CD4-positive, alpha-beta memory T cell (primary cell): Measurements from ENCODE around the gene PATE1. TPM values are rescaled to one million over a fixed set of nuclear protein-coding genes. Genes with fewer than 3 reads are reported as not detected.

Experiments
- CTCF ChIA-PET: fragments of 350-600 bp; sonication (Branson Sonifier 250); formaldehyde crosslinking; loops from one replicate; lab custom pipeline; 2021; ENCODE audit warnings: inconsistent platforms; ENCODE audit not compliant: partially characterized antibody; lab: Charles Lee
- POLR2A ChIA-PET: fragments of 350-600 bp; sonication (Branson Sonifier 250); formaldehyde crosslinking; loops from one replicate; lab custom pipeline; 2021; ENCODE audit not compliant: partially characterized antibody; lab: Charles Lee
- DNase-seq, 5 donors: peaks; one replicate each; pipeline versions ENCODE4 v3.0.0 to v3.0.0-alpha.2; 2020 to 2022; ENCODE audit warnings: mixed read lengths in 1 of 5
- H3K27ac ChIP-seq: one replicate; pipeline ENCODE4 v1.7.0; 2013; ENCODE audit warnings: low read depth, low read length
- H3K27me3 ChIP-seq: 2 replicates; pipeline ENCODE4 v1.7.0; 2013; ENCODE audit warnings: mild to moderate bottlenecking, low read length, moderate library complexity; ENCODE audit not compliant: insufficient read depth
- H3K36me3 ChIP-seq: 2 replicates; pipeline ENCODE4 v1.7.0; 2013; ENCODE audit warnings: mild to moderate bottlenecking, low read length, moderate library complexity; ENCODE audit not compliant: insufficient read depth
- H3K4me1 ChIP-seq: 2 replicates; pipeline ENCODE4 v1.7.0; 2013; ENCODE audit warnings: mild to moderate bottlenecking, low read length, moderate library complexity; ENCODE audit not compliant: insufficient read depth
- H3K4me3 ChIP-seq, 2 donors: one replicate each; pipeline ENCODE4 v1.7.0; 2013; ENCODE audit warnings: low read length in 2 of 2, mild to moderate bottlenecking in 1 of 2
- H3K9me3 ChIP-seq, 2 donors: one replicate each; pipeline ENCODE4 v1.7.0; 2013; ENCODE audit warnings: low read length in 2 of 2, control low read depth in 1 of 2; ENCODE audit not compliant: control insufficient read depth in 1 of 2
- H3K27ac Mint-ChIP-seq, 7 donors: one replicate each; pipeline ENCODE4 v1.8.0; 2020 to 2021; ENCODE audit warnings: mixed read lengths in 7 of 7, mild to moderate bottlenecking in 6 of 7, inconsistent platforms in 3 of 7, moderate library complexity in 3 of 7
- H3K27me3 Mint-ChIP-seq, 2 donors: one replicate each; pipeline ENCODE4 v1.8.0; 2020 to 2021; ENCODE audit warnings: mixed read lengths in 2 of 2
- H3K36me3 Mint-ChIP-seq, 2 donors: one replicate each; pipeline ENCODE4 v1.8.0; 2020 to 2021; ENCODE audit warnings: mixed read lengths in 2 of 2, inconsistent platforms in 1 of 2, mild to moderate bottlenecking in 1 of 2
- H3K4me1 Mint-ChIP-seq, 4 donors: one replicate each; pipeline ENCODE4 v1.8.0; 2020 to 2021; ENCODE audit warnings: mixed read lengths in 4 of 4, mild to moderate bottlenecking in 1 of 4
- H3K4me3 Mint-ChIP-seq, 8 donors: one replicate each; pipeline ENCODE4 v1.8.0; 2020 to 2021; ENCODE audit warnings: mixed read lengths in 8 of 8, mild to moderate bottlenecking in 7 of 8, moderate library complexity in 6 of 8, inconsistent platforms in 3 of 8
- H3K9me3 Mint-ChIP-seq, 8 donors: one replicate each; pipeline ENCODE4 v1.8.0; 2020 to 2021; ENCODE audit warnings: mixed read lengths in 8 of 8, mild to moderate bottlenecking in 5 of 8, inconsistent platforms in 3 of 8, moderate library complexity in 1 of 8
- intact Hi-C: fragments of 100-400 bp; cut with micrococcal nuclease; formaldehyde crosslinking; loops from one replicate; pipeline ENCODE4 v1.15.1; 2023
- polyA plus RNA-seq, 2 donors: library from polyadenylated mRNA; unstranded; fragments of 300-500 nt; fragmentation: Illumina TruSeq; gene quantifications; one replicate each; pipeline ENCODE4 v1.2.3, GENCODE V29; 2021
- total RNA-seq, 2 experiments: library from RNA; stranded (reverse); gene quantifications; one replicate each; pipeline ENCODE4 v1.2.3, GENCODE V29; 2021

Gene PATE1
- total and polyA plus RNA-seq, 4 experiments from 2014 or later = not detected

DNA sequence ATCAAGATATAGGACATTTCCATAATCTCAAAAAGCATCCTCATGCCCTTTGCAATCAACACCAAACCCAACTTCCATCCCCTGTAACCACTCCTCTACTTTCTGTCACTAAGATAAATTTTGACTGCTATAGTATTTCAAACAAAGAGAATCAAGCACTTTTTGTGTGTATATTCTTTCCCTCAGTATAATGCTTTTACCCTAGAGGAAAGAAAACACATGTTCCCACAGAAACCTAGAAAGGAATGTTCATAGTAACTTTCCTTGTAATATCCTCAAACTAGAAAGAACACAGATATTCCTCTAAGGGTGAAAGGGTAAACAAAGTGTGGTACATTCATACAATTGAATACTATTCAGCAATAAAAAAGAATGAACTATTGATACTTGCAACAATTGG is 5.5 kb upstream of the PATE1 start:
- Histone ChIP-seq H3K4me3 (no peak overlapping the region), H3K27ac (no peak overlapping the region), H3K36me3 (no peaks in the 10 kb centered on the region), H3K4me1 (no peaks in the 10 kb centered on the region), H3K9me3 (no peaks in the 10 kb centered on the region), H3K27me3 (no peaks in the 10 kb centered on the region)
- peaks cover 0 to 22% (median 12%) of the 10 kb centered on the region in 8 donors for H3K9me3 Mint-ChIP-seq
- peaks cover 4 to 7% of the 10 kb centered on the region in 2 donors for H3K27me3 Mint-ChIP-seq
- no peaks in the 10 kb centered on the region for H3K36me3 Mint-ChIP-seq
- DNase-seq = no peak
- H3K4me3 Mint-ChIP-seq = no peak overlapping the region
- no peak overlapping the region for H3K27ac Mint-ChIP-seq
- intact Hi-C loops = no loop called here
- ChIA-PET POLR2A (no interaction called here), CTCF (no interaction called here)
- H3K4me1 Mint-ChIP-seq = no peaks in the 10 kb centered on the region

DNA sequence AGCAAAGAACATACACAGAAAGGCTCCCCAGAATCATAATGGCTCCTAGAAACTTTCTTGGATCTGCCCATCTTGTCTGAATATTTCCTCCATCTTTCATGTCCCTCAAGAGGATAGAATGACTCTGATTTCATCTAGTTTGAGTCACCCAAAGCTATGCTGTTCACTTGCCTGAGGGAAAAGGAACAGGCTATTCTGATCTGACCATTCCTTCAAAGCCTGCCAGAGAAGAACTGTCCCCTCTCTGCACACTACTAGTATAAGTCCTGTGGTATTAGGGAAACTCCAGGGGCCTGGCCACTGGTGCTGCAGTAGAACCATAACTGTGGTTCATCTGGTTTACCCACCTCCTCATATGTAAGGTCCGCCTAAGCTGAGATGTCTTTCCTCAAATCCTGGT is 2.4 kb upstream of the PATE1 start:
- no peak overlapping the region for H3K27ac ChIP-seq
- H3K9me3 ChIP-seq = no peaks in the 10 kb centered on the region
- H3K36me3 ChIP-seq = no peaks in the 10 kb centered on the region
- ChIA-PET POLR2A (no interaction called here), CTCF (no interaction called here)
- DNase-seq = no peak
- H3K4me3 ChIP-seq = no peak overlapping the region
- Mint-ChIP-seq H3K27me3 (peaks cover 6 to 7% of the 10 kb centered on the region in 2 donors), H3K9me3 (peaks cover 0 to 5% (median 0%) of the 10 kb centered on the region in 8 donors), H3K4me1 (no peaks in the 10 kb centered on the region), H3K36me3 (no peaks in the 10 kb centered on the region), H3K4me3 (no peak overlapping the region), H3K27ac (no peak overlapping the region)
- H3K4me1 ChIP-seq = no peaks in the 10 kb centered on the region
- H3K27me3 ChIP-seq = no peaks in the 10 kb centered on the region
- intact Hi-C loops = no loop called here

DNA sequence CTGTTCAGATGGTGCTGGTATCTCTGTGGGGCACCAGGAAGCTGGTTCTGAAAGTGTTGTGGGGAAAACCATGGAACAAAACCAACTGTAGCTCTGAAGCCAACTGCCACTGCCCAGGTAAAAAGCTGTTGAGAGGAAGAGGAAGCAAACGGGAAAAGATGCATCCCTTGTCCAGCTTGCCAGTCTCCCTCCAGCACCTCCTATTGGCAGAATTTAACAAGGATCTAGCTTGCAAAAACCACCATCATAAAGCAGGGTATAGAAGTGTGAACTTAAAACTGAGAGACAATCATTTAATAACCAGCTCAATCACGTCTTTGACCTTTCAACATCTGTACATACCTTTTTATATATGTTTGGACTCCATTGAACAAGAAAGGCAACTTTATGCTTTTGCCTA is 4.5 kb downstream of the PATE1 start:
- peaks cover 10 to 12% of the 10 kb centered on the region in 2 donors for H3K27me3 Mint-ChIP-seq
- ChIA-PET POLR2A (no interaction called here), CTCF (no interaction called here)
- H3K9me3 Mint-ChIP-seq = peaks cover 0 to 3% (median 0%) of the 10 kb centered on the region in 8 donors
- Histone ChIP-seq H3K36me3 (no peaks in the 10 kb centered on the region), H3K4me1 (no peaks in the 10 kb centered on the region), H3K4me3 (no peak overlapping the region), H3K27me3 (no peaks in the 10 kb centered on the region), H3K9me3 (no peaks in the 10 kb centered on the region), H3K27ac (no peak overlapping the region)
- no peaks in the 10 kb centered on the region for H3K36me3 Mint-ChIP-seq
- no peak overlapping the region for H3K4me3 Mint-ChIP-seq
- no peak overlapping the region for H3K27ac Mint-ChIP-seq
- H3K4me1 Mint-ChIP-seq = no peaks in the 10 kb centered on the region
- no peak for DNase-seq
- intact Hi-C loops = no loop called here

DNA sequence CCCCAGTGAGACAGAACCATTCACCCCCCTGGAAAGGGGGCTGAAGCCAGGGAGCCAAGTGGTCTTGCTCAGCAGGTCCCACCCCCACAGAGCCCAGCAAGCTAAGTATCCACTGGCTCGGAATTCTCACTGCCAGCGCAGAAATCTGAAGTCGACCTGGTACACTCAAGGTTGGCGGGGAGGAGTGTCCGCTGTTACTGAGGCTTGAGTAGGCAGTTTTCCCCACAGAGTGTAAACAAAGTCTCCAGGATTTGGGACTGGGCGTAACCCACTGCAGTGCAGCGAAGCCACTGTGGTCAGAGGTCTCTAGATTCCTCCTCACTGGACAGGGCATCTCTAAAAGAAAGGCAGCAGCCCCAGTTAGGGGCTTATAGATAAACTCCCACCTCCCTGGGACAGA is 10.0 kb downstream of the PATE1 start:
- H3K4me3 ChIP-seq = no peak overlapping the region
- no peaks in the 10 kb centered on the region for H3K4me1 Mint-ChIP-seq
- POLR2A ChIA-PET = no interaction called here
- H3K27me3 ChIP-seq = no peaks in the 10 kb centered on the region
- CTCF ChIA-PET = no interaction called here
- no peak overlapping the region for H3K27ac ChIP-seq
- no peaks in the 10 kb centered on the region for H3K4me1 ChIP-seq
- intact Hi-C loops = no loop called here
- H3K27me3 Mint-ChIP-seq = peaks cover 13 to 15% of the 10 kb centered on the region in 2 donors
- DNase-seq = no peak
- H3K9me3 Mint-ChIP-seq = peaks cover 2 to 19% (median 10%) of the 10 kb centered on the region in 8 donors
- no peaks in the 10 kb centered on the region for H3K36me3 Mint-ChIP-seq
- H3K9me3 ChIP-seq = no peaks in the 10 kb centered on the region
- H3K27ac Mint-ChIP-seq = no peak overlapping the region
- H3K36me3 ChIP-seq = no peaks in the 10 kb centered on the region
- no peak overlapping the region for H3K4me3 Mint-ChIP-seq

DNA sequence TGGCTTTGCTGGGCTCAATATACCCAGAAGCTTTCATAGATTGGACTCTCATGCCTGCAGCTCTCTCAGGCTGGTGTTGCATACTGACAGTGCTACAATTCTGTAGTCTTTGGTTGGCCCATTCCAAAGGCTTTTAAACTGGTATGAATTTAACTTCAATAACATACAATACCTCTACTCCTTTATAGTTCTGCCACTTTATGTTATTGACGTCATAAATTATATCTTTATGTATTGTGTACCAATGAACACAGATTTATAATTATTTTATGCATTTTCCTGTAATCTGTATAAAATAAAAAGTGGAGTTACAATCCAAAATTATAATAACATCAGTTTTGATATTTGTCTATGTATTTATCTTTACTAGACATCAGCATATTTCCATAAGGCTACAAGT is 16.4 kb downstream of the PATE1 start:
- Mint-ChIP-seq H3K36me3 (no peaks in the 10 kb centered on the region), H3K27me3 (peaks cover 8 to 9% of the 10 kb centered on the region in 2 donors), H3K4me1 (no peaks in the 10 kb centered on the region), H3K9me3 (peaks cover under 1 to 15% (median 9%) of the 10 kb centered on the region in 8 donors), H3K27ac (no peak overlapping the region), H3K4me3 (no peak overlapping the region)
- no peaks in the 10 kb centered on the region for H3K27me3 ChIP-seq
- H3K27ac ChIP-seq = no peak overlapping the region
- no peak for DNase-seq
- CTCF ChIA-PET = no interaction called here
- no peaks in the 10 kb centered on the region for H3K36me3 ChIP-seq
- H3K4me3 ChIP-seq = no peak overlapping the region
- POLR2A ChIA-PET = no interaction called here
- no peaks in the 10 kb centered on the region for H3K4me1 ChIP-seq
- intact Hi-C loops = no loop called here
- H3K9me3 ChIP-seq = no peaks in the 10 kb centered on the region

DNA sequence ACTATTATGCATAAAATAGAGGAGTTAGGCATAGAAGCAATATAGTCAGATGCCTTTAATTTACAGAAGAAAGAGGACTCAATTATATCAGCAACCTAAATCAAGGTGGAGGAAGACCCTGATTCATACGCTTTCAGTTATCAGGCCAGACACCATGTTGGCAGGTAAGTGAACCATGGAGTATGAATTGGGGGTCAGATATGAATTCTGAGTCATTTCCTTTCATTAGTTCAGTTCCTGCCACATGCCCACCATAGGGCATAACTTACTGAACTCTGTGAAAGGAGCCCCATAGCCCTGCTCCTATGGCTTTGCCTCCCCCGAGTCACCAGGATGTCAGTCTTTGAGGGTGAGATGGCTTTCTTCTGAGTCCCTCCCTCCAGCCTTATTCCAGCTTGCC is 17.4 kb downstream of the PATE1 start:
- no peak overlapping the region for H3K4me3 ChIP-seq
- Mint-ChIP-seq H3K9me3 (peaks cover 0 to 9% (median 2%) of the 10 kb centered on the region in 8 donors), H3K4me1 (no peaks in the 10 kb centered on the region), H3K4me3 (no peak overlapping the region), H3K27me3 (peaks cover 7 to 9% of the 10 kb centered on the region in 2 donors), H3K27ac (no peak overlapping the region), H3K36me3 (no peaks in the 10 kb centered on the region)
- ChIA-PET POLR2A (no interaction called here), CTCF (no interaction called here)
- no peaks in the 10 kb centered on the region for H3K9me3 ChIP-seq
- H3K27ac ChIP-seq = no peak overlapping the region
- intact Hi-C loops = no loop called here
- no peaks in the 10 kb centered on the region for H3K27me3 ChIP-seq
- H3K4me1 ChIP-seq = no peaks in the 10 kb centered on the region
- DNase-seq = no peak
- no peaks in the 10 kb centered on the region for H3K36me3 ChIP-seq

DNA sequence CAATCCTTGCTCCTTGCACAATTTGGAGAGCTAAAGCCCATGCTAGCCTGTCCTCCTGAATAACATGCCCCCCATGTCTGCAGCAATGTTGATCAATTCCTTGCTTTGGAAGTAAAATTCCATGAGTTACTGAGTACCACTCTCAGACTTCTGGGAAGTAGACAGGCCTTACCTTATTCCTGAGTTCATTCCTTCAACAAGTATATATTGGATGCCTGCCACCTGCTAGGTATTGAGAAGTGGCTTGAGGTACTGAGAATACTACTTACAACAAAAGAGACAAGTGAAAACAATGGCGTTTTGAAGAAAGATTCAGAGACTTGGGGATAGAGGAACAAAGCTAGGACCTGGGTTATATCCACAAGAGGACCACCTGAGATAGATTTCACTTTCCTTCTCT is 20.2 kb downstream of the PATE1 start:
- H3K27me3 Mint-ChIP-seq = peaks cover 3 to 12% of the 10 kb centered on the region in 2 donors
- Histone ChIP-seq H3K4me1 (no peaks in the 10 kb centered on the region), H3K27me3 (no peaks in the 10 kb centered on the region), H3K9me3 (no peaks in the 10 kb centered on the region), H3K36me3 (no peaks in the 10 kb centered on the region), H3K4me3 (no peak overlapping the region), H3K27ac (no peak overlapping the region)
- H3K4me1 Mint-ChIP-seq = peaks cover 0 to 2% (median 0%) of the 10 kb centered on the region in 4 donors
- no peaks in the 10 kb centered on the region for H3K36me3 Mint-ChIP-seq
- no peak for DNase-seq
- POLR2A ChIA-PET = no interaction called here
- intact Hi-C loops = no loop called here
- CTCF ChIA-PET = no interaction called here
- H3K4me3 Mint-ChIP-seq = no peak overlapping the region
- peaks cover 0 to 3% (median 0%) of the 10 kb centered on the region in 8 donors for H3K9me3 Mint-ChIP-seq
- no peak overlapping the region for H3K27ac Mint-ChIP-seq
